Stimulated activated CD8-positive, alpha-beta memory T cell treated with anti-CD3 and anti-CD28 coated beads, Interleukin-7, amount 100 ng/mL, for 24 hours (primary cell): Measurements from ENCODE around the gene OR51B5.
"Not testable (repeated sequence)": the region's sequence is repeated elsewhere in the genome, so short reads cannot be mapped to it uniquely, and the experiment has no call there.

ENCODE experiments used
- DNase-seq: peaks from one replicate; pipeline ENCODE4 v3.0.0-alpha.2; 2020; ENCODE audit warnings: low read depth

The OR51B5 gene

GRCh38 chr11:5335170-5335569 is 8.2 kb downstream of the OR51B5 start:
- DNase-seq = no peak

GRCh38 chr11:5324197-5324596 is 19.1 kb downstream of the OR51B5 start, which contains the start of gene OR51B2:
TSS of gene OR51B2 (minus strand) at chr11:5324297. CDS start at chr11:5324297, 0 bp downstream.
- DNase-seq = no peak

- no peak for DNase-seq
Observed at GRCh38 chr11:5317292-5317691, 26.0 kb downstream of the OR51B5 start.

GRCh38 chr11:5313326-5314023 is 29.8 kb downstream of the OR51B5 start:
- not testable (repeated sequence) for DNase-seq

- no peak for DNase-seq
Observed at GRCh38 chr11:5310423-5310822, 32.9 kb downstream of the OR51B5 start.

GRCh38 chr11:5307256-5308019 is 35.9 kb downstream of the OR51B5 start:
- no peak for DNase-seq

GRCh38 chr11:5304046-5304445 is 39.3 kb downstream of the OR51B5 start:
- no peak for DNase-seq

- no peak for DNase-seq
Observed at GRCh38 chr11:5303626-5304025, 39.7 kb downstream of the OR51B5 start.

- no peak for DNase-seq
Observed at GRCh38 chr11:5301846-5302245, 41.5 kb downstream of the OR51B5 start, which contains the start of gene OR51B4. TSS of gene OR51B4 (minus strand) at chr11:5301946. CDS start at chr11:5301946, 0 bp downstream.

- no peak for DNase-seq
Observed at GRCh38 chr11:5300251-5300650, 43.1 kb downstream of the OR51B5 start.

- no peak for DNase-seq
Observed at GRCh38 chr11:5298451-5298850, 44.9 kb downstream of the OR51B5 start.

GRCh38 chr11:5297721-5298323 is 45.5 kb downstream of the OR51B5 start:
- DNase-seq = no peak

- not testable (repeated sequence) for DNase-seq
Observed at GRCh38 chr11:5294342-5294995, 48.9 kb downstream of the OR51B5 start.

GRCh38 chr11:5293028-5293427 is 50.3 kb downstream of the OR51B5 start:
- no peak for DNase-seq
